GM12891 (cell line): ENCODE results near the gene FAF1.

ENCODE experiments used
- PAX5 ChIP-seq: IDR thresholded peaks from 2 replicates; pipeline ENCODE4 v1.6.1; 2011; ENCODE audit warnings: low read length, moderate library complexity, mild to moderate bottlenecking; ENCODE audit not compliant: insufficient read depth, severe bottlenecking
- POLR2A ChIP-seq: IDR thresholded peaks from 2 replicates; pipeline ENCODE4 v1.6.1; 2011; ENCODE audit warnings: low read depth, low read length, control low read depth
- POLR2AphosphoS5 ChIP-seq: IDR thresholded peaks from 2 replicates; pipeline ENCODE4 v1.6.1; 2011; ENCODE audit warnings: low read depth, low read length, control low read depth
- POU2F2 ChIP-seq: IDR thresholded peaks from 2 replicates; pipeline ENCODE4 v1.6.1; 2011; ENCODE audit warnings: low read depth, mild to moderate bottlenecking, control low read depth, low read length, moderate library complexity
- SPI1 ChIP-seq: IDR thresholded peaks from 2 replicates; pipeline ENCODE4 v1.6.1; 2011; ENCODE audit warnings: low read depth, low read length, control low read depth
- TAF1 ChIP-seq: IDR thresholded peaks from 2 replicates; pipeline ENCODE4 v1.6.1; 2011; ENCODE audit warnings: low read depth, low read length, control low read depth

- TF ChIP-seq POLR2A (no peak), POLR2AphosphoS5 (no peak), TAF1 (no peak), POU2F2 (no peak), PAX5 (no peak), SPI1 (no peak)
Observed at GRCh38 chr1:50735443-50735842, 224.6 kb downstream of the FAF1 start.
